AG04449 (cell line): Measurements from ENCODE around the gene NUP93.

Experiments
- CTCF ChIA-PET: fragments of 350-600 bp; formaldehyde crosslinking; extraction: SDS; loops from one replicate; lab custom pipeline; 2021; ENCODE audit warnings: antibody characterized with exemption; lab: Yijun Ruan, JAX
- POLR2A ChIA-PET: fragments of 400-600, 350-600 bp; formaldehyde crosslinking; extraction: SDS; loops from one replicate; lab custom pipeline; 2020; ENCODE audit warnings: antibody characterized with exemption, inconsistent platforms; lab: Yijun Ruan, JAX
- DNase-seq: peaks from one replicate; pipeline ENCODE4 v3.0.0-alpha.2; 2010; ENCODE audit warnings: low read depth, low spot score
- H3K4me3 ChIP-seq: 2 replicates; pipeline ENCODE4 v1.5.1; 2011; ENCODE audit warnings: low read depth, mild to moderate bottlenecking, control low read depth, low read length
- CTCF ChIP-seq: IDR thresholded peaks from one replicate; pipeline ENCODE4 v1.5.1; 2011; ENCODE audit warnings: mild to moderate bottlenecking, moderate library complexity, low read length, control low read depth, inconsistent platforms; ENCODE audit not compliant: insufficient read depth; ENCODE audit errors: missing control alignments

Gene NUP93

GRCh38 chr16:56764835-56765234 is 34.9 kb downstream of the NUP93 start:
- H3K4me3 ChIP-seq: no peak overlapping the region
- CTCF ChIA-PET: interaction anchor here (1.0 kb wide), 1 partner anchor 11 kb away, joined by 3 read pairs; no protein-coding TSS in a partner anchor
- TF ChIP-seq CTCF: no peak
- DNase-seq: no peak
- POLR2A ChIA-PET: no interaction called here

GRCh38 chr16:56765949-56766348 is 36.0 kb downstream of the NUP93 start:
- no peak for TF ChIP-seq CTCF
- ChIA-PET POLR2A (no interaction called here), CTCF (interaction anchor here (1.1 kb wide), 1 partner anchor 15 kb away, joined by 3 read pairs; no protein-coding TSS in a partner anchor)
- DNase-seq: no peak
- H3K4me3 ChIP-seq: no peak overlapping the region

GRCh38 chr16:56767024-56767423 is 37.1 kb downstream of the NUP93 start:
- ChIA-PET POLR2A (no interaction called here), CTCF (no interaction called here)
- TF ChIP-seq CTCF: no peak
- H3K4me3 ChIP-seq: no peak overlapping the region
- no peak for DNase-seq

GRCh38 chr16:56769677-56770076 is 39.7 kb downstream of the NUP93 start:
- no peak overlapping the region for H3K4me3 ChIP-seq
- ChIA-PET POLR2A (no interaction called here), CTCF (interaction anchor here (0.9 to 1.9 kb wide), 3 partner anchors 9 to 24 kb away, joined by 3 to 6 read pairs (median 4); no protein-coding TSS in a partner anchor)
- no peak for DNase-seq
- no peak for TF ChIP-seq CTCF

- H3K4me3 ChIP-seq: no peak overlapping the region
- CTCF ChIA-PET: interaction anchor here (0.8 to 1.2 kb wide), 4 partner anchors 14 to 98 kb away, joined by 3 to 6 read pairs (median 4); no protein-coding TSS in a partner anchor
- DNase-seq: no peak
- POLR2A ChIA-PET: no interaction called here
- TF ChIP-seq CTCF: no peak
These were observed 41.8 kb downstream of the NUP93 start for GRCh38 chr16:56771558-56772279.

- ChIA-PET CTCF (interaction anchor here (1.2 to 1.5 kb wide), 3 partner anchors 13 to 19 kb away, joined by 4 to 8 read pairs (median 5); no protein-coding TSS in a partner anchor), POLR2A (no interaction called here)
These were observed 43.6 kb downstream of the NUP93 start for GRCh38 chr16:56773532-56773931.

More at GRCh38 chr16:56773532-56773931, 43.6 kb downstream of the NUP93 start:
- no peak for TF ChIP-seq CTCF
- no peak for DNase-seq
- H3K4me3 ChIP-seq: no peak overlapping the region
